Ishikawa (cell line): Measurements from ENCODE around the gene CCL1.

Experiments used
- CEBPB ChIP-seq: IDR thresholded peaks from 2 replicates; pipeline ENCODE4 v1.6.1; 2012
- CREB1 ChIP-seq: IDR thresholded peaks from 2 replicates; pipeline ENCODE4 v1.6.1; 2012; ENCODE audit warnings: low read depth
- EGR1 ChIP-seq: IDR thresholded peaks from 2 replicates; pipeline ENCODE4 v1.6.1; 2012
- EP300 ChIP-seq: IDR thresholded peaks from 2 replicates; pipeline ENCODE4 v1.6.1; 2012; ENCODE audit warnings: borderline replicate concordance
- FOXM1 ChIP-seq: IDR thresholded peaks from 2 replicates; pipeline ENCODE4 v1.6.1; 2012; ENCODE audit warnings: low read depth, borderline replicate concordance
- MAX ChIP-seq: IDR thresholded peaks from 2 replicates; pipeline ENCODE4 v1.6.1; 2012
- NFIC ChIP-seq: IDR thresholded peaks from 2 replicates; pipeline ENCODE4 v1.6.1; 2012
- RAD21 ChIP-seq: IDR thresholded peaks from 2 replicates; pipeline ENCODE4 v1.6.1; 2012; ENCODE audit warnings: low read depth
- TAF1 ChIP-seq: IDR thresholded peaks from 2 replicates; pipeline ENCODE4 v1.6.1; 2012; ENCODE audit warnings: low read depth, mild to moderate bottlenecking
- TCF12 ChIP-seq: IDR thresholded peaks from 2 replicates; pipeline ENCODE4 v1.6.1; 2012; ENCODE audit warnings: low read depth
- TEAD4 ChIP-seq: IDR thresholded peaks from 2 replicates; pipeline ENCODE4 v1.6.1; 2012
- YY1 ChIP-seq: IDR thresholded peaks from 2 replicates; pipeline ENCODE4 v1.6.1; 2012; ENCODE audit warnings: low read depth
- ZBTB7A ChIP-seq: IDR thresholded peaks from 2 replicates; pipeline ENCODE4 v1.6.1; 2012; ENCODE audit warnings: low read depth
- TF ChIP-seq, protein P1 (sequence below): IDR thresholded peaks from 2 replicates; pipeline ENCODE4 v1.6.1; 2012
- TF ChIP-seq, protein P2 (sequence below): IDR thresholded peaks from 2 replicates; pipeline ENCODE4 v1.6.1; 2012; ENCODE audit warnings: low read depth, mild to moderate bottlenecking

The CCL1 gene

DNA sequence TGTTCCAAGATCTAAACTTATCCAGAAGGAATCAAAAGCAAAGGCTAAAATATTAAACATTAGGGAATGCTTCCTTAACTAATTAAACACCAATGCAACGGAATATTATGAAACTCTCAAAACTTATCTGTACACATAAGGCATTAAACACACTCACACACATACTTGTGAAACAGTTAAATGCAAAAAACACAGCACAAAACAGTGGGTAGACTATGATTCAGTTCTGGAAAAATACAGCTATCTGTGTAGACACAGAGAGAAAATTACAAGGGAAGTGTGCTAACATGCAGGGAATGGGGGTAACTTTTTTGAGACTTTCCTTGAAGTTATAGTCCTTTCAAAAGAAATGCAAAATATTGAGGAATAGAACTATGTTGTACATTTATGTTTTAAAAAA, 36.7 kb upstream of the CCL1 start:
- TF ChIP-seq CEBPB (no peak), TCF12 (no peak), NFIC (no peak), FOXM1 (no peak)

- TF ChIP-seq NFIC = no peak
- no peak for TF ChIP-seq EP300
- TF ChIP-seq ZBTB7A = no peak
- no peak for TF ChIP-seq RAD21
- TF ChIP-seq, protein P1, sequence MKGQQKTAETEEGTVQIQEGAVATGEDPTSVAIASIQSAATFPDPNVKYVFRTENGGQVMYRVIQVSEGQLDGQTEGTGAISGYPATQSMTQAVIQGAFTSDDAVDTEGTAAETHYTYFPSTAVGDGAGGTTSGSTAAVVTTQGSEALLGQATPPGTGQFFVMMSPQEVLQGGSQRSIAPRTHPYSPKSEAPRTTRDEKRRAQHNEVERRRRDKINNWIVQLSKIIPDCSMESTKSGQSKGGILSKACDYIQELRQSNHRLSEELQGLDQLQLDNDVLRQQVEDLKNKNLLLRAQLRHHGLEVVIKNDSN = no peak
- TF ChIP-seq TCF12 = no peak
- no peak for TF ChIP-seq TAF1
- TF ChIP-seq YY1 = no peak
- TF ChIP-seq CEBPB = no peak
These were observed 36.0 kb upstream of the CCL1 start for GRCh38 chr17:34398990-34399389.

GRCh38 chr17:34397265-34397664, 34.2 kb upstream of the CCL1 start:
- TF ChIP-seq, protein P1 = no peak
- TF ChIP-seq FOXM1 (no peak), MAX (no peak), EP300 (no peak), CEBPB (no peak), TEAD4 (no peak), ZBTB7A (no peak), CREB1 (no peak), YY1 (no peak)
- TF ChIP-seq, protein P2, sequence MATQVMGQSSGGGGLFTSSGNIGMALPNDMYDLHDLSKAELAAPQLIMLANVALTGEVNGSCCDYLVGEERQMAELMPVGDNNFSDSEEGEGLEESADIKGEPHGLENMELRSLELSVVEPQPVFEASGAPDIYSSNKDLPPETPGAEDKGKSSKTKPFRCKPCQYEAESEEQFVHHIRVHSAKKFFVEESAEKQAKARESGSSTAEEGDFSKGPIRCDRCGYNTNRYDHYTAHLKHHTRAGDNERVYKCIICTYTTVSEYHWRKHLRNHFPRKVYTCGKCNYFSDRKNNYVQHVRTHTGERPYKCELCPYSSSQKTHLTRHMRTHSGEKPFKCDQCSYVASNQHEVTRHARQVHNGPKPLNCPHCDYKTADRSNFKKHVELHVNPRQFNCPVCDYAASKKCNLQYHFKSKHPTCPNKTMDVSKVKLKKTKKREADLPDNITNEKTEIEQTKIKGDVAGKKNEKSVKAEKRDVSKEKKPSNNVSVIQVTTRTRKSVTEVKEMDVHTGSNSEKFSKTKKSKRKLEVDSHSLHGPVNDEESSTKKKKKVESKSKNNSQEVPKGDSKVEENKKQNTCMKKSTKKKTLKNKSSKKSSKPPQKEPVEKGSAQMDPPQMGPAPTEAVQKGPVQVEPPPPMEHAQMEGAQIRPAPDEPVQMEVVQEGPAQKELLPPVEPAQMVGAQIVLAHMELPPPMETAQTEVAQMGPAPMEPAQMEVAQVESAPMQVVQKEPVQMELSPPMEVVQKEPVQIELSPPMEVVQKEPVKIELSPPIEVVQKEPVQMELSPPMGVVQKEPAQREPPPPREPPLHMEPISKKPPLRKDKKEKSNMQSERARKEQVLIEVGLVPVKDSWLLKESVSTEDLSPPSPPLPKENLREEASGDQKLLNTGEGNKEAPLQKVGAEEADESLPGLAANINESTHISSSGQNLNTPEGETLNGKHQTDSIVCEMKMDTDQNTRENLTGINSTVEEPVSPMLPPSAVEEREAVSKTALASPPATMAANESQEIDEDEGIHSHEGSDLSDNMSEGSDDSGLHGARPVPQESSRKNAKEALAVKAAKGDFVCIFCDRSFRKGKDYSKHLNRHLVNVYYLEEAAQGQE = no peak

GRCh38 chr17:34393401-34393800, 30.4 kb upstream of the CCL1 start:
- TF ChIP-seq EGR1 = no peak
- no peak for TF ChIP-seq CEBPB
- TF ChIP-seq TAF1 = no peak
- no peak for TF ChIP-seq TCF12
- TF ChIP-seq, protein P1 = no peak
- TF ChIP-seq MAX = no peak
- TF ChIP-seq NFIC = no peak
- TF ChIP-seq CREB1 = no peak
- no peak for TF ChIP-seq TEAD4
- TF ChIP-seq FOXM1 = no peak
- no peak for TF ChIP-seq ZBTB7A
- TF ChIP-seq RAD21 = no peak
- TF ChIP-seq, protein P2 = no peak
- no peak for TF ChIP-seq YY1
- TF ChIP-seq EP300 = no peak

DNA sequence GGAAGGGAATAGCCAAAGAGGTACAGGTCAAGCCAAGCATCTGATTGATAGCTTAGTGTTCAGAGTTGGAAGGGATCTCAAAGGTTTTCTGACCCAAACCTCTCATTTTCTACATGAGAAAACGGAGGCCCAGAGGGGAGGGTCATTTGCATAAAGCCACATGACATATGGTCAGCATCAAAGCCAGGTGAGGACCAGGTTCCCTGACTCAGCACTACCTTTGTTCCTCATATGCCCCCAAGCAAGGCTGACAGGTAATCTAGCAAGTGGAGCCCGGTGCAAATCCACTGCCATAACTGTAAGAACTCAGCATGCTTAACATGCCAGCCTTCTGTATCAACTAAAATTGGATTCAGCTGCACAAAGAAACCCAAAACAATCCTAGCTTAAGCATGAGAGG, 28.2 kb upstream of the CCL1 start:
- no peak for TF ChIP-seq RAD21
- TF ChIP-seq CEBPB = no peak
- no peak for TF ChIP-seq FOXM1
- no peak for TF ChIP-seq TCF12
- TF ChIP-seq NFIC = no peak
- no peak for TF ChIP-seq TEAD4
- no peak for TF ChIP-seq ZBTB7A
- no peak for TF ChIP-seq TAF1
- TF ChIP-seq MAX = no peak
- TF ChIP-seq CREB1 = no peak
- TF ChIP-seq EP300 = no peak
- TF ChIP-seq, protein P1 = no peak
- TF ChIP-seq, protein P2 = no peak
- TF ChIP-seq YY1 = no peak
- TF ChIP-seq EGR1 = no peak
